Measurements from ENCODE around the gene DPYSL5.

Gene DPYSL5

GRCh38 chr2:26950246-26950645 lies 102.3 kb downstream of the DPYSL5 start:
- no peak for TF ChIP-seq REST (IDR thresholded peaks at IDR 0.05; ENCODE audit: insufficient read depth in 1 of 2, low read depth in 2 of 2, low read length in 2 of 2)

GRCh38 chr2:26951236-26951635 lies 103.3 kb downstream of the DPYSL5 start:
- no peak for TF ChIP-seq POLR2AphosphoS5 (IDR thresholded peaks at IDR 0.05; ENCODE audit: low read depth, low read length)
- TF ChIP-seq SIN3A (IDR thresholded peaks at IDR 0.05; ENCODE audit: borderline replicate concordance, insufficient read depth, low read length) = no peak
- TF ChIP-seq TAF1 (IDR thresholded peaks at IDR 0.05; ENCODE audit: borderline replicate concordance, insufficient read depth, low read length) = no peak
- TF ChIP-seq REST (IDR thresholded peaks at IDR 0.05; ENCODE audit: insufficient read depth in 1 of 2, low read depth in 2 of 2, low read length in 2 of 2) = no peak
- TF ChIP-seq FOXP2 (optimal IDR thresholded peaks at IDR 0.05; ENCODE audit: borderline replicate concordance, extremely low read depth, extremely low read length, insufficient read depth) = no peak

GRCh38 chr2:26952374-26952773 lies 104.4 kb downstream of the DPYSL5 start:
- TF ChIP-seq FOXP2 (optimal IDR thresholded peaks at IDR 0.05; ENCODE audit: borderline replicate concordance, extremely low read depth, extremely low read length, insufficient read depth) (no peak), REST (IDR thresholded peaks at IDR 0.05; ENCODE audit: insufficient read depth in 1 of 2, low read depth in 2 of 2, low read length in 2 of 2) (no peak), POLR2AphosphoS5 (IDR thresholded peaks at IDR 0.05; ENCODE audit: low read depth, low read length) (no peak), SIN3A (IDR thresholded peaks at IDR 0.05; ENCODE audit: borderline replicate concordance, insufficient read depth, low read length) (no peak), TAF1 (IDR thresholded peaks at IDR 0.05; ENCODE audit: borderline replicate concordance, insufficient read depth, low read length) (no peak)

- TF ChIP-seq SIN3A (IDR thresholded peaks at IDR 0.05; ENCODE audit: borderline replicate concordance, insufficient read depth, low read length) (no peak), FOXP2 (optimal IDR thresholded peaks at IDR 0.05; ENCODE audit: borderline replicate concordance, extremely low read depth, extremely low read length, insufficient read depth) (no peak), REST (IDR thresholded peaks at IDR 0.05; ENCODE audit: insufficient read depth in 1 of 2, low read depth in 2 of 2, low read length in 2 of 2) (no peak), TAF1 (IDR thresholded peaks at IDR 0.05; ENCODE audit: borderline replicate concordance, insufficient read depth, low read length) (no peak), POLR2AphosphoS5 (IDR thresholded peaks at IDR 0.05; ENCODE audit: low read depth, low read length) (no peak)
These were observed 106.2 kb downstream of the DPYSL5 start for GRCh38 chr2:26954135-26954534.

GRCh38 chr2:26957041-26957440 lies 109.1 kb downstream of the DPYSL5 start:
- TF ChIP-seq FOXP2 (optimal IDR thresholded peaks at IDR 0.05; ENCODE audit: borderline replicate concordance, extremely low read depth, extremely low read length, insufficient read depth) (no peak), REST (IDR thresholded peaks at IDR 0.05; ENCODE audit: insufficient read depth in 1 of 2, low read depth in 2 of 2, low read length in 2 of 2) (no peak), POLR2AphosphoS5 (IDR thresholded peaks at IDR 0.05; ENCODE audit: low read depth, low read length) (no peak), TAF1 (IDR thresholded peaks at IDR 0.05; ENCODE audit: borderline replicate concordance, insufficient read depth, low read length) (no peak), SIN3A (IDR thresholded peaks at IDR 0.05; ENCODE audit: borderline replicate concordance, insufficient read depth, low read length) (no peak)

All from PFSK-1 (cell line).